Transverse colon (tissue), 4 donors: Measurements from ENCODE around the gene AIMP1.

Experiments
- CTCF ChIP-seq, 5 experiments: fragments of 200-600 bp in 3 of 5; fragments of 450-650 bp in 2 of 5; sonication (generic) in 3 of 5; IDR thresholded peaks; 1 replicate in 2 of 5; 2 replicates in 3 of 5; pipeline ENCODE4 v1.5.1; 2016 to 2017; ENCODE audit warnings: antibody characterized with exemption in 5 of 5, inconsistent platforms in 3 of 5, mild to moderate bottlenecking in 2 of 5, moderate library complexity in 1 of 5
- EP300 ChIP-seq: sonication (generic); formaldehyde crosslinking; IDR thresholded peaks from one replicate; pipeline ENCODE4 v1.6.1; 2017; ENCODE audit warnings: antibody characterized with exemption, low read depth
- POLR2A ChIP-seq: fragments of 450-650 bp; IDR thresholded peaks from one replicate; pipeline ENCODE4 v1.6.1; 2016; ENCODE audit warnings: antibody characterized with exemption, mild to moderate bottlenecking, moderate library complexity
- POLR2AphosphoS5 ChIP-seq, 3 donors: sonication (generic); formaldehyde crosslinking; IDR thresholded peaks; one replicate each; pipeline ENCODE4 v1.6.1; 2016; ENCODE audit warnings: antibody characterized with exemption in 3 of 3

- TF ChIP-seq CTCF (IDR thresholded peaks at IDR 0.05) (no peak), POLR2A (no peak), EP300 (no peak), POLR2AphosphoS5 (IDR thresholded peaks at IDR 0.05) (no peak)
These were observed 16.4 kb upstream of the AIMP1 start for GRCh38 chr4:106299977-106300376.
